GM18526 (cell line): Measurements from ENCODE around the gene F5.

Experiments
- POLR2A ChIP-seq: IDR thresholded peaks from 3 replicates; pipeline ENCODE4 v1.6.1; 2011; ENCODE audit not compliant: insufficient read length; ENCODE audit errors: extremely low read depth

F5 gene

GRCh38 chr1:169601096-169601881 lies 15.0 kb upstream of the F5 start:
- no peak for TF ChIP-seq POLR2A

GRCh38 chr1:169595764-169596711 lies 9.8 kb upstream of the F5 start:
- TF ChIP-seq POLR2A, result no peak

GRCh38 chr1:169594391-169594790 lies 8.1 kb upstream of the F5 start:
- TF ChIP-seq POLR2A, result no peak

- no peak for TF ChIP-seq POLR2A
These were observed 4.7 kb upstream of the F5 start for GRCh38 chr1:169590932-169591331.

- TF ChIP-seq POLR2A, result no peak
These were observed 2.7 kb upstream of the F5 start for GRCh38 chr1:169588785-169589485.

GRCh38 chr1:169588112-169588511 lies 1.8 kb upstream of the F5 start:
- no peak for TF ChIP-seq POLR2A

GRCh38 chr1:169586067-169586394 lies 250 bp downstream of the F5 start:
- TF ChIP-seq POLR2A, result no peak

GRCh38 chr1:169585181-169585580 lies 1.1 kb downstream of the F5 start:
- no peak for TF ChIP-seq POLR2A

- TF ChIP-seq POLR2A, result no peak
These were observed 1.7 kb downstream of the F5 start for GRCh38 chr1:169584483-169585144.

GRCh38 chr1:169577981-169578738 lies 8.1 kb downstream of the F5 start:
- no peak for TF ChIP-seq POLR2A

GRCh38 chr1:169576935-169577331 lies 9.3 kb downstream of the F5 start:
- TF ChIP-seq POLR2A, result no peak

GRCh38 chr1:169576241-169576934 lies 9.9 kb downstream of the F5 start:
- no peak for TF ChIP-seq POLR2A

GRCh38 chr1:169574336-169574735 lies 11.9 kb downstream of the F5 start:
- no peak for TF ChIP-seq POLR2A

- TF ChIP-seq POLR2A, result no peak
These were observed 14.1 kb downstream of the F5 start for GRCh38 chr1:169572187-169572586.
